ENCODE data around the gene NT5DC1.
A peak's percentile ranks its signal among the peaks of the same experiment; 100 is the strongest.
"Not testable (repeated sequence)": the region's sequence is repeated elsewhere in the genome, so short reads cannot be mapped to it uniquely, and the experiment has no call there.

NT5DC1 gene

GRCh38 chr6:116278481-116278829 is 177.8 kb downstream of the NT5DC1 start:
- DNase-seq (ENCODE audit: extremely low read depth, low read depth) = no peak
- TF ChIP-seq, protein P1, sequence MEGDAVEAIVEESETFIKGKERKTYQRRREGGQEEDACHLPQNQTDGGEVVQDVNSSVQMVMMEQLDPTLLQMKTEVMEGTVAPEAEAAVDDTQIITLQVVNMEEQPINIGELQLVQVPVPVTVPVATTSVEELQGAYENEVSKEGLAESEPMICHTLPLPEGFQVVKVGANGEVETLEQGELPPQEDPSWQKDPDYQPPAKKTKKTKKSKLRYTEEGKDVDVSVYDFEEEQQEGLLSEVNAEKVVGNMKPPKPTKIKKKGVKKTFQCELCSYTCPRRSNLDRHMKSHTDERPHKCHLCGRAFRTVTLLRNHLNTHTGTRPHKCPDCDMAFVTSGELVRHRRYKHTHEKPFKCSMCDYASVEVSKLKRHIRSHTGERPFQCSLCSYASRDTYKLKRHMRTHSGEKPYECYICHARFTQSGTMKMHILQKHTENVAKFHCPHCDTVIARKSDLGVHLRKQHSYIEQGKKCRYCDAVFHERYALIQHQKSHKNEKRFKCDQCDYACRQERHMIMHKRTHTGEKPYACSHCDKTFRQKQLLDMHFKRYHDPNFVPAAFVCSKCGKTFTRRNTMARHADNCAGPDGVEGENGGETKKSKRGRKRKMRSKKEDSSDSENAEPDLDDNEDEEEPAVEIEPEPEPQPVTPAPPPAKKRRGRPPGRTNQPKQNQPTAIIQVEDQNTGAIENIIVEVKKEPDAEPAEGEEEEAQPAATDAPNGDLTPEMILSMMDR (IDR thresholded peaks at IDR 0.05; ENCODE audit: low read depth, low read length) = no peak

GRCh38 chr6:116278854-116279231 is 178.2 kb downstream of the NT5DC1 start:
- TF ChIP-seq, protein P1 (IDR thresholded peaks at IDR 0.05; ENCODE audit: low read depth, low read length) = no peak
- DNase-seq (ENCODE audit: extremely low read depth, low read depth) = no peak

DNA sequence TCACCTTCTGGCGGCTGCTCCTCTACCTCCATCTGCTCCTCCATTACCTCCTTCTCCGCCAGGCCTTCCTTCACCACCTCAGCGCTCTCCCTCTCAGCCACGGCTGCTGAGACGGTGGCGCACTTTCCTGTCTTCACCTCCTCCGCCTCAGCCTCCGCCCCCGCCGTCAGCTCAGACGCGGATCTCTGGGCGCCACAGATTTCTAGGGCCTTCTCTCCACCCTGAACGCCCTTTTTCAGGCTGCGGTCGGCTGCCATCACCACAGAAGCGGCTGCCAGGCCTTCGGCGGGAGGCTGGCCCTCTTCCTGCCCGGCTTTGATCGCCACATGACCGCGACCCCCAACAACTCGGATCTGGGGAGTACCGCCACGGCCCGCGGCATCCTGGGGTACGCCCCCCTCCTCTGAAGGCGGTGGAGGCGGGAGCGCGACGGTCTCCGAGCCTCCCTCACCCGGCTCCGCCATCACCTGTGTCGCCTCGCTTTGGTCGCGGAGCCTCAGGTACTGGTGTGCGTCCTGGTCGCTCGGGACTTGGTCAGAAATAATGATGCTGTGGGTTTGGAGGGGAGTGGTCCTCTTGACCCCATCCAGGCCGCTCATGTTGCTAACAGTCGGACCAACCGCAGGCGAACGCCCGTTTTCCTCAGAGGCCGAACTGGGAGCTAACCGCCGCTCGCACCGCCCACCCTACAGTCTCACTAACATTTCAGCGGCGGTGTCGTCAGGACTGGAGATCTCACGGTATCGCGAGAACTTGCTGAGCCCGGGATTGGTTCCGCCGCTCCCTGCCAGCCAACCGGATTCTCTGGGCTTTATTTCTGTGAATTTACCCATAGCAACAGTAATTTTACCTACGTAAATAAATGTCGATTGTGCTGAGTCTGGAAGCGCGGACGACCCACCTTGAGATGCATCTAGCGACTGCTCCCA is 178.8 kb downstream of the NT5DC1 start, which contains the start of gene TSPYL1:
TSPYL1 (minus strand) TSS at position 699 of the 929 bp plus-strand sequence; CDS start at position 599, 100 bp downstream.
- peak; percentile 93 for DNase-seq (ENCODE audit: extremely low read depth, low read depth)
- TF ChIP-seq, protein P1 (IDR thresholded peaks at IDR 0.05; ENCODE audit: low read depth, low read length) = no peak; the same call in 1 of the 2 replicates

- DNase-seq (ENCODE audit: extremely low read depth, low read depth) = no peak
- TF ChIP-seq, protein P1 (IDR thresholded peaks at IDR 0.05; ENCODE audit: low read depth, low read length) = no peak
Observed at GRCh38 chr6:116280161-116280932, 179.7 kb downstream of the NT5DC1 start.

DNA sequence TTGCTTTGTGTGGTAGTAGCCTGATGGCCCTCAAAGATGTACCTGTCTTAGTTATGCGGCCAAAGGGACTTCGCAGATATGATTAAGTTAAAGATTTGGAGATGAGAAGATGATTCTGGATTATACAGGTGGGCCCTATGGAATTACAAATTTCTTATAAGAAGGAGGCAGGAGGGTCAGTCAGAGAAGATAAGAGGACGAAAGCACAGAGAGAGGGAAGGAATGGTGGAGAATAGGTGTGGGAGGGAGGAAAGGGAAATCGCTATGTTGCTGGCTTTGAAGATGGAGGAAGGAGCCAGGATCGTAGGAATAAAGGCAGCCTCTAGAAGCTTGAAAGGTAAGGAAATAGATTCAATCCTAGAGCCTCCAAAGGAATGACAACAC is 180.3 kb downstream of the NT5DC1 start:
- TF ChIP-seq, protein P1 (IDR thresholded peaks at IDR 0.05; ENCODE audit: low read depth, low read length) = no peak
- no peak for DNase-seq (ENCODE audit: extremely low read depth, low read depth)

DNA sequence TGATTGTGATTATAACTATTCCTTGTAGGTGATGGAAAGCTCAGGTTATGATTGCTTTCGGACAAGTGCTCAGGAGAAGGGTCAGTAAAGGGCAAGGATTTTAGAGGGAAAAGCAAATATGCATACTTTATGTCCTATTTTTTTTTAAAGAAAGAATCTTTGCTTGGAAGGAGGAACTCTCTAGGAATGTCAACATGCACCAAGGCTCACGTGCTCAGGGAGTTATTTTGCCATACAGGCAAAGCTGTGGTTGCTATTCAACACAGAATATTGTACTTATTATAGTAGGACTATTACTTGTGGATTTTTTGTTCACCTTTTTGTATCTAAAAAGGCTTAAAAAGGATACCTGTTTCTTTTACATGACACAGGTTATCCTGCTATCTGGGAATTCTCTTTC is 182.0 kb downstream of the NT5DC1 start:
- TF ChIP-seq, protein P1 (IDR thresholded peaks at IDR 0.05; ENCODE audit: low read depth, low read length) = no peak
- no peak for DNase-seq (ENCODE audit: extremely low read depth, low read depth)

DNA sequence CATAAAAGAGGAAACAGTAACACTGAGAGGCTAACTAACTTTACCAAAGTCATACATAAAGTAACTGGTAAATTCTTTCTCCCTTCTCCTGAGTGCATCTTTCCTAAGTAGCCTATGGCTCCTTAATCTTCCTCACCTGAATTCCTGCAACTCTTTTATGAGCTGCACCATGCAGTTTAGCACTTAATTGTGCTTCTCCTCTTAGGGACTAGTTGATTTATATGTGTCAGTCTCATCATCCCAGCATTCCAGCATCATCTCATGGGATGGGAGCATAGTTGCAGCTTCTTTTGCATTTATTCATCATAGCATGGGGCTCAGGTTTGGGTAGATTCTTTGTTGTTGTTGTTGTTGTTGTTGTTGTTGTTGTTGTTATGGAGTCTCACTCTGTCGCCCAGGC is 182.5 kb downstream of the NT5DC1 start:
- DNase-seq (ENCODE audit: extremely low read depth, low read depth) = no peak
- TF ChIP-seq, protein P1 (IDR thresholded peaks at IDR 0.05; ENCODE audit: low read depth, low read length) = no peak

- DNase-seq (ENCODE audit: extremely low read depth, low read depth) = not testable (repeated sequence)
Observed at GRCh38 chr6:116284984-116285383, 184.3 kb downstream of the NT5DC1 start.

Measured in AG09319 (cell line).